HFFc6 (cell line): Measurements from ENCODE around the gene ASXL3. TPM values are rescaled to one million over a fixed set of nuclear protein-coding genes. Genes with fewer than 3 reads are reported as not detected.

Experiments used
- DNase-seq: peaks from one replicate; pipeline ENCODE4 v3.0.0-alpha.2; 2018
- H3K27ac Mint-ChIP-seq: 2 replicates; pipeline ENCODE4 v1.8.0; 2020; ENCODE audit warnings: mild to moderate bottlenecking, mixed read lengths
- H3K27me3 Mint-ChIP-seq: 2 replicates; pipeline ENCODE4 v1.8.0; 2021; ENCODE audit warnings: mild to moderate bottlenecking, moderate library complexity, mixed read lengths; ENCODE audit not compliant: insufficient read depth
- H3K36me3 Mint-ChIP-seq: 2 replicates; pipeline ENCODE4 v1.8.0; 2021; ENCODE audit warnings: low read depth, mixed read lengths
- H3K4me1 Mint-ChIP-seq: 2 replicates; pipeline ENCODE4 v1.8.0; 2020; ENCODE audit warnings: low read depth, mixed read lengths
- H3K4me3 Mint-ChIP-seq: 2 replicates; pipeline ENCODE4 v1.8.0; 2020; ENCODE audit warnings: mild to moderate bottlenecking, moderate library complexity, mixed read lengths
- H3K9me3 Mint-ChIP-seq: 2 replicates; pipeline ENCODE4 v1.8.0; 2020; ENCODE audit warnings: mild to moderate bottlenecking, mixed read lengths
- CTCF ChIP-seq: fragments of 200-600 bp; sonication (generic); IDR thresholded peaks from 2 replicates; pipeline ENCODE4 v1.5.0; 2021; ENCODE audit warnings: antibody characterized with exemption, mild to moderate bottlenecking
- total RNA-seq, 6 experiments: library from RNA; stranded (reverse); fragmentation: NEBNext Ultra II Directional; extraction: Animal tissue kit (Norgen Biotek cat#: 25700); gene quantifications; 2 replicates in 1 of 6; 3 replicates in 5 of 6; pipeline ENCODE4 v1.2.3, GENCODE V29; 2021

ASXL3 gene
- total RNA-seq, 6 experiments from 2014 or later, result not detected

DNA sequence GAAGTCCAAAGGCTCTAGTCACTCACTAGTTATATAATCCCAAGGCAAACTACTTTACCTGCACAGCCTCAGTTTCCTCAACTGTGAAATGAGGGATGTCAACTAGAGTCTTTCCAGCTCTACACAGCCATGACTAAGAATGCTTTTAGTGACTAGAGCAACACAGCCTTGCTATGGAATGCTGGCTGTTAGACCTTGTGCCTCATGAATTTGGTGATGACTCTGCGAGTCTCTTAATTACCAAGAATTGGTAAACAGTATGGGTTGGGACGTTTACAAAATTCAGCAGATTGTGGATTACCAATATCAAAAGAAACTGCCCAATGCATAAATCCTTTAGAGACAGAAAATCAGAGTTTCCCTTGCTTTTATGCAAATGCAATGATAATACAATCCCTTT lies 163.7 kb downstream of the ASXL3 start:
- no peaks in the 10 kb centered on the region for H3K4me1 Mint-ChIP-seq
- no peak for TF ChIP-seq CTCF
- 0 out of 2 replicates have a peak, but pooled peaks cover 12% of the 10 kb centered on the region for H3K36me3 Mint-ChIP-seq
- H3K27ac Mint-ChIP-seq, result no peak overlapping the region
- peaks cover 52% of the 10 kb centered on the region for H3K9me3 Mint-ChIP-seq
- no peak for DNase-seq
- no peak overlapping the region for H3K4me3 Mint-ChIP-seq
- H3K27me3 Mint-ChIP-seq, result no peaks in the 10 kb centered on the region

- Mint-ChIP-seq H3K27me3 (no peaks in the 10 kb centered on the region), H3K27ac (no peak overlapping the region), H3K36me3 (0 out of 2 replicates have a peak, but pooled peaks cover 12% of the 10 kb centered on the region), H3K4me1 (no peaks in the 10 kb centered on the region), H3K4me3 (no peak overlapping the region), H3K9me3 (peaks cover 45% of the 10 kb centered on the region)
- DNase-seq, result no peak
- no peak; the same call in 1 of the 2 replicates for TF ChIP-seq CTCF
Observed at GRCh38 chr18:33744032-33744697, 166.1 kb downstream of the ASXL3 start.

GRCh38 chr18:33745151-33745795 lies 167.3 kb downstream of the ASXL3 start:
- Mint-ChIP-seq H3K27me3 (no peaks in the 10 kb centered on the region), H3K4me3 (no peak overlapping the region), H3K9me3 (peaks cover 34% of the 10 kb centered on the region), H3K36me3 (0 out of 2 replicates have a peak, but pooled peaks cover 8% of the 10 kb centered on the region), H3K4me1 (no peaks in the 10 kb centered on the region), H3K27ac (no peak overlapping the region)
- no peak for DNase-seq
- no peak for TF ChIP-seq CTCF

DNA sequence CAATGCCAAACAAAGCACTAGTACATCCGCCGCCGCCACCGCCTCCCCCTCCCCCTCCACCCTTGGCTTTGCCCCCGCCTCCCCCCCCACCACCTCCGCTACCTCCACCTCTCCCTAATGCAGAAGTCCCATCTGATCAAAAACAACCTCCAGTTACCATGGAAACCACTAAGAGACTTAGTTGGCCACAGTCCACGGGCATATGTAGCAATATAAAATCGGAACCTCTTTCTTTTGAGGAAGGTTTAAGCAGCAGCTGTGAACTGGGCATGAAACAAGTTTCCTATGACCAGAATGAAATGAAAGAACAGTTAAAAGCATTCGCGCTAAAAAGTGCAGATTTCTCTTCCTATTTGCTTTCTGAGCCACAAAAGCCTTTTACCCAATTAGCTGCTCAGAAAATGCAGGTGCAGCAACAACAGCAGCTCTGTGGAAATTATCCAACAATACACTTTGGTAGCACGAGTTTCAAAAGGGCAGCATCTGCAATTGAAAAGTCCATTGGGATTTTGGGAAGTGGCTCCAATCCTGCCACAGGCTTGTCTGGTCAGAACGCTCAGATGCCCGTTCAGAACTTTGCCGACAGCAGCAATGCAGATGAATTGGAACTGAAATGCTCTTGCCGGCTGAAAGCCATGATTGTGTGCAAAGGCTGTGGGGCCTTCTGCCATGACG lies 168.0 kb downstream of the ASXL3 start:
- 0 out of 2 replicates have a peak, but pooled peaks cover 8% of the 10 kb centered on the region for H3K36me3 Mint-ChIP-seq
- no peaks in the 10 kb centered on the region for H3K4me1 Mint-ChIP-seq
- no peak overlapping the region for H3K4me3 Mint-ChIP-seq
- no peak overlapping the region for H3K27ac Mint-ChIP-seq
- H3K9me3 Mint-ChIP-seq, result peaks cover 34% of the 10 kb centered on the region
- DNase-seq, result no peak
- TF ChIP-seq CTCF, result no peak
- H3K27me3 Mint-ChIP-seq, result no peaks in the 10 kb centered on the region

DNA sequence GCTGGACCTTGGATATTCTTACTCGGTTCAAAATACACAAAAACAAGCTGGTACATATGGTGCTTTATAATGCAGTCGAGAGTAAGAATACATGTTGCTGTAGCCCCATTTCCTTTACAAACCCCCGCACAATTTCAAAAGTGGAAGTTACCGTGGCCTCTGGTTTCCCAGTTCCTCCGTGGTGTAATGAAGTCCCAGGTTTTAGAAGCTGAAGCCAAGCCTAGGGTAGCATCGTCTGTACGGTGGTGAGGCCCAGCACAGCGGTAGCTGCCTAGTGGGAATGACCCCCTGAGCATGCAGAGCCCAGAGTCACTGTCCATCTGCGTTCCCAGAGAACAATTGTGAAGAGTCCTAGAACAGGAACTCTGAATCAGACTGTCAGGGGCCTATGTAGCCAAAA lies 171.8 kb downstream of the ASXL3 start:
- Mint-ChIP-seq H3K27me3 (no peaks in the 10 kb centered on the region), H3K9me3 (peaks cover 15% of the 10 kb centered on the region), H3K4me1 (no peaks in the 10 kb centered on the region), H3K4me3 (no peak overlapping the region), H3K27ac (no peak overlapping the region), H3K36me3 (no peaks in the 10 kb centered on the region)
- no peak for TF ChIP-seq CTCF
- no peak for DNase-seq
